Fibroblast of skin of left quadriceps (primary cell): ENCODE measurements around the gene PTGDS.

ENCODE experiments used
- DNase-seq, 2 experiments: peaks; one replicate each; pipeline ENCODE4 v3.0.0-alpha.2; 2013; ENCODE audit warnings: low read depth in 2 of 2

The PTGDS gene

DNA sequence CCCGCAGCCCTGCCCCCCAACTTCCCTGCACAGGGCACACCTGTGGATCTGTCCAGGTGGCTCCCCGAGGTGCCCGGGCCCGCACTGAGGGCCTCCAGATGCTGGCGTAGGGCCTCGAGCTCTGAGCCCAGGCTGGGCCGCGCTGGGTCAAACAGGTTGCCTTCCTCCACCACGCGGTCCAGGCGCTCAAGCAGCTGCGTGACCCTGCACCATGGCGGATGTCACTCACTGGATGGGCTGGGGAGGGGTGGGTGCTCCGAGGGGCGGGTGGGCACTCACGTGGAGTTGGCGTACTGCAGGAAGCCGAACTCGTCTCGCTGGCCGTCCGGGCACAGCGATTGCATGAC lies 45.3 kb downstream of the PTGDS start:
- DNase-seq: no peak

DNA sequence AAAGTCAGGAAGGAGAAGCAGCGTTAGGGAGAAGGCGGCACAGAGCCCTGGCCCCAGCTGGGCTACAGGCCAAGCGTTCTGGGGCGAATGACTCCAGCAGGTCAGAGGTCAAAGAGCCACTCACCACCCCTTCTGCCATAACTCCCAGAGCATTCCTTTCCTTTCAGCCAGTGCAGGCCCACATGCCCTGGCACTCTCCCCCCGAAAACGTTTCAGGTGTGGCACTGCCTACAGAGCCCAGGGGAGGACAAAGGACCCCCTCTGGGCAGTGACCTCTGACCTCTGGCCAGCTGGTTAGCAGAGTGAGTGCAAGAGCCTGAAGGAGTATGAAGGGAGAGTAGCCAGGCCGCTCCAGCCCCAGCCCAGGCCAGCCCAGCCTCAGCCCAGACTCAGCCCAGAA lies 45.9 kb downstream of the PTGDS start:
- DNase-seq: no peak

DNA sequence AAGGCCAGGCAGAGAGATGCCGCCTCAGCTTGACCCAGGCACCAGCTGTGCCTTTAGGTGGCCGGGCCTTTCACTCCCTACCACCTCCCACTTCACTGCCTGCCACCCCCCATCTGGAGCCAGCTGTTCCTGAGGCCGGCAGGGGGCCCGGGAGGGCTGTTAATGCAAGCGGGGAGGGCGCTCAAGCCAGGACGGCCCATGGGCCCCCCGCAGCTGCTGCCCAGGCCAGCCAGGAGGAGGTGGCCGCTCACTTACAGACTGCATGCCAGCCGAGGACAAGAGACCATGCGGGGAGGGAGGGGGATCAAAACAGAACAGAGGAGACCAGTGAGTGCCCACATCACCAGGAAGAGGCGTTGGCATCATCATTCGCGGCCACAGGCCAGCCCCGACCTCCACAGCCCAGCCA lies 46.3 kb downstream of the PTGDS start:
- no peak for DNase-seq

DNA sequence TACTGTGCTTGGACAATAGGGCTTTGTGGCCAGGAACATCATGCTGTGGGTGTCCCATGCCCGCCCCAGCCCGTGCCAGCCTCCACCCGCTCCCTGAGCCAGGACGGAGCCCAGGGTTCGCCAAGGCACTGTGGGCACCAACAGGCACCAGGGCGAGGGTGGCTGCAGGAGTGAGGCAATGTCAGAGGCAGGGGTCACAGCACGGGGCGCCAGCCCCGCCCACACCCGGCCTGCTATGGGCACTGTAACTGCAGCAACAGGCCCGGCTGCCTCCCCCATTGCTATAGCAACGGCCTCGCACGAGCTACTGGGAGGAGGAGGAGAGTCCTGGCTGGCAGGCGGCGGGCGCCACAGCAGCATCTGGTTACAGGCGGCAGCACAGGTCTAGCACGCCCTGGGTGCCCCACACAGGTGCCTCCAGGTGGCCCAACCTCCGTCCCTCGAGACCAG lies 48.2 kb downstream of the PTGDS start:
- no peak for DNase-seq

DNA sequence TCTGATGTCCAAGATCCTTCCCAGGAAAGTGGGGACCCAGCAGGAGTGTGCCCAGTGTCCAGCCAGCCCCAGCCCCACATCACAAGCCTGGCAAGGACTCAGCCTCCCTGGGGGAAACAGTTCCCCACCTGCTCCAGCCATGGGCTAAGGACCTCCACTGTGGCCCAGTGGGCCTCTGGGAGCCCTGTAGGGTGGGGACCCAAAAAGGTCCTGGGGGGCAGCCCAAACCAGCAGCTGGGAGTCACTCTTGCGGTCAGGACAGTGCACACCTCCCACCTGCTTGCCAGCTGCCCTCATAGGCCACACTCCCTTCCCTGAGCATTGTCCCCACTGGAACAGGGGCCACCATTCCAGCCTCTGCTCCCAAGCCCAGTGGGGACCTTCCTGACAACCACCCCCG lies 49.1 kb downstream of the PTGDS start:
- no peak for DNase-seq

DNA sequence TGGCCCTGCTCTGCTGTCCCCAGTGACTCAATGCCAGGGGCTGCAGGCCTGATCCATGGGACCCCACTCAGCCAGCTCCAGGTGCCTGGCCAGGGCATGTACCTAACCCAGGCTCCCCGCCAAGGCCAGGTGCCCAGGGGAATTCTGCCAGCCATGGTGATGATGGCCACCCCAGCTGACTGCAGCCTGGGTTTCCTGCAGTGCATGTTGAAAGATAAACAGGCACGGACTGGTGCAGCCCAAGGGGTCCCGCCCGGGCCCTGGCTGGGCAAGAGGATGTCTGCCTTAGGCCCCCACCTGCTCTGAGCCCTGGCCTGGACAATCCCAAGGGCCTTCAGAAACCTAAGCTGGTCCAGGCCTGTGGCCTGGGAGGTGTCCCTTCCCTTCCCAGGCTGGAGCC lies 49.5 kb downstream of the PTGDS start:
- no peak for DNase-seq

DNA sequence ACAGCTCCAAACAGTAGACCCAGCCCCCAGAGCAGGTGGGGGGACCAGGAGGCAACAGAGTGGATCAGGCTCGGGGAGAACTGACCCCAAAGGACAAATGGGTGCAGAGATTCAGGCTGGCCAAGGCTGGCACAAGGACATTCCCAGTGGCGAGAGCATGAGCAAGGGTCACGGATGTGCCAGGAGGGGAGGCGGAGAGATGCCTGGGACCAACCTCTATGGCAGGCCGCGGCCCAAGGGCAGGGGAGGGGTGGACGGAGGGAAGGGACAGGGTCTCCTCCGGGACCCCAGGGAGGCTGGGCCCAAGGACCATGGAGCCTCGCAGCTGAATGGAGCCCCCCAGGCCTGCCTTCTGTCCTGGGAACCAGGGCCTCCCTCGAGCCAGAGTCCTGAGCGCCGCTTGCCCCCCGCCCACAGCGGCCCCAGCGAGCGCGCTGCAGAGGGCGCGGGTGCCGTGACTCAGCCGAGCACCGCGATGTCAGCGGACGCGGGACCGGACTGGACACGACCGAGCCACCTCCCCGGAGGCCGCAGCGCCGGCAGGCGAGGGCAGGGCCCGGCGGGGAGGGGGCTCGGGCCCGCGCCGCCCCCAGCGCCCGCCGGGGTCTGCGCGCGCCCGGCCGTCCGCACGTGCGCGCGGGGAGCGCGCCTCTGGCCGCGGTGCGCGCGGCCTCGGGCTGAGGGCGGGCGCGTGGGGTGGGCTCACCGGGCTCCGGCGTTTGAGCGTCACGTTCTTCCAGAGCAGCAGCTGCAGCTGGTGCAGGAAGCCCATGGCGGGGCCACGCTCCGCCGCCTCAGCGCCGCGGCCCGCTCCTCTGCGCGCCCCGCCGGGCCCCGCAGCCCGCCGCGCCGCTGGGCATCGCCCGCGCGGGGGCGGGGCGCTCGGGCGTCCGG lies 50.3 kb downstream of the PTGDS start, which contains the start of gene ABCA2:
Gene ABCA2 (minus strand): TSS at position 869 of the 894 bp plus-strand sequence. CDS start 97 bp downstream, at position 772.
- DNase-seq: no peak

DNA sequence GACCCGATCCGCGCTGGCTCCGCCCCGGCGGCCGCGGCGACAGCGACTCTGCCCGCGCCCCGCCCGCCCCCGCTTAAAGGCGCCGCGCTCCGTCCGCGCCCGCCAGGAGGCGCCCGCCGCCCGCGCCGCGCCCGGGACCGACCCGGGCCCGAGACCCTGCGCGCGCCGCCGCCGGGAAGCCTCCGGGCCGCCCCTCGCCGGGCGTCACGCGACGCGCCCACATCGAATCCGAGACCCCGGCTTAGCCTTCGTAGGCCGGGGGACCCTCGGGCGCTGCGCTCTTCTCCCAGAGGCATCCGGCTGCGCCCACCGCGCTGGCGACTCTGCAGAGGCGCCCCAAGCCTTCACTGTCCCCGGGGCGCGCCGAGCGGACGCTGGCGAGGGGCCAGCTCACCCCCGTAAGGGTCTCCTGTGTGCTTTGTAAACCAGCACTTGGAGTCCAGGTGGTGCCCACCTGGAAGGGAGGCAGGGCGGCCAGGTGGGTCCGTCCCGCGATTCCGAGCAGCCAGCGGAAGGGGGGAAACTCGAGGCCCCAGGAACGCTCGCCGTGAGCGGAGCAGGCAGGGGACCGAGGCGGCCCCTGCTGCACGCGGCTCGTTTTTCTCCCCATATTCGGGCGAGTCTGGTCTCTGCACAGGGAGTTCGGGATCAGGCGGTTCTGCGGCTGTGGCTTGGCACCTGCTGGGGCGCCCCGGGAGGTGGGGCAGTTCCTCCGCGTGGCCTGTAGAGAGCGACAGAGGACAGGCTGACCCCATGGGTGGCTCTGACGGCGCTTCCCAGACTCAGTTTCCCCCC lies 51.2 kb downstream of the PTGDS start:
- no peak for DNase-seq

DNA sequence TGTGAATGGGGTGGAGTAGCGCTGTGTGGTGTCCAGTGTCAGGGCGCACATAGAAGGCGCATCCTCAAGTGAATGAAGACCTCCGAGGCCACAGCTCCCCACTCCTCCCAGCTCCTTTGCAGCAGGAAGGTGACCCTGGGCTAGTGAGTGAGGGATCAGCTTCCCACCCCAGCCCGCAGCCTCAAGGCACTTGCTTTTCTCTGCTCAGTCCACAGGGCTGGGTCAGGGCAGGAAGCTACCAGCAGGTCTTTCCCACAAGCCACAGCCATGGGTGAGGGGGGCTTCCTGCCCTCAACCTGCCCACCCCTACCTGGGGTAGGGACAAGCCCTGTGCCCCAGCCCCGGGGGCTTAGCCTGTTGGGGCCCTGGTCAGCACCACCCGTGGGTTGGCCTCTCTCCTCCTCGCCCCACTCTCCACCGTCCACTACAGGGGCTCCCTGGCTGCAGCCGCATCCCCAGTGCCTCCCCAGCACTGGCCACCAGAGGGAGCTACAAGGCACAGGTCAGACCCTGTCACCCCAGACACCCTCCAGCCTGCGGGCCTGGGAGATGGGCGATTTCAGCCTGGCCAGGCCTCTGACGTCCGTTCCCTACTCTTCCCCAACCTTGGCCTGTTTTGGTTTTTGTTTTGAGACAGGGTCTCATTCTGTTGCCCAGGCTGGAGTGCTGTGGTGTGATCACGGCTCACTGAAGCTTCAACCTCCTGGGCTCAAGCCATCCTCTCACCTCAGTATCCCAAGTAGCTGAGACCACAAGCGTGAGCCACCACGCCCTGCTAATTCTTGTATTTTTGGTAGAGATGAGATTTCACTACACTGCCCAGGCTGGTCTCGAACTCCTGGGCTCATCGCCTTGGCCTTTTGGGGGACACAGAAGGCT lies 52.0 kb downstream of the PTGDS start:
- DNase-seq: no peak

DNA sequence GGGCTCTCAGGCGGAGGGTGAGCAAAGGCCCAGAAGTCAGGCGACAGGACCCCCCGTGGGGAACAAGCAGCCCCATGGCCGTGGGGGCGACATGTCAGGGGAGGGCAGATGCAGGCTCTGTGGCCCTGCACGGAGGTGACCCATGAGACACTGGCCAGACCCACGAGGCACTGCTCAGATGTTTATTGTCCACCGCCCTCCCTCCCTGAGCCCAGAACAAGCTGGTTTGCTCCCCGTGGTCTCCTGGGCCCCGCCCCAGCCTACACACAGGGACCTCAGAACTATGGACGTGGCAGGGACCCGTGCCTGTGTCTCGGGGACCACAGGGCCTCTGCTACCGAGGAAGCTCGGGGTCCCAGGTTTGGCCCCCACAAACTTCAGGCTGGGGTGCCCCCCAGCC lies 52.7 kb downstream of the PTGDS start:
- DNase-seq: no peak

DNA sequence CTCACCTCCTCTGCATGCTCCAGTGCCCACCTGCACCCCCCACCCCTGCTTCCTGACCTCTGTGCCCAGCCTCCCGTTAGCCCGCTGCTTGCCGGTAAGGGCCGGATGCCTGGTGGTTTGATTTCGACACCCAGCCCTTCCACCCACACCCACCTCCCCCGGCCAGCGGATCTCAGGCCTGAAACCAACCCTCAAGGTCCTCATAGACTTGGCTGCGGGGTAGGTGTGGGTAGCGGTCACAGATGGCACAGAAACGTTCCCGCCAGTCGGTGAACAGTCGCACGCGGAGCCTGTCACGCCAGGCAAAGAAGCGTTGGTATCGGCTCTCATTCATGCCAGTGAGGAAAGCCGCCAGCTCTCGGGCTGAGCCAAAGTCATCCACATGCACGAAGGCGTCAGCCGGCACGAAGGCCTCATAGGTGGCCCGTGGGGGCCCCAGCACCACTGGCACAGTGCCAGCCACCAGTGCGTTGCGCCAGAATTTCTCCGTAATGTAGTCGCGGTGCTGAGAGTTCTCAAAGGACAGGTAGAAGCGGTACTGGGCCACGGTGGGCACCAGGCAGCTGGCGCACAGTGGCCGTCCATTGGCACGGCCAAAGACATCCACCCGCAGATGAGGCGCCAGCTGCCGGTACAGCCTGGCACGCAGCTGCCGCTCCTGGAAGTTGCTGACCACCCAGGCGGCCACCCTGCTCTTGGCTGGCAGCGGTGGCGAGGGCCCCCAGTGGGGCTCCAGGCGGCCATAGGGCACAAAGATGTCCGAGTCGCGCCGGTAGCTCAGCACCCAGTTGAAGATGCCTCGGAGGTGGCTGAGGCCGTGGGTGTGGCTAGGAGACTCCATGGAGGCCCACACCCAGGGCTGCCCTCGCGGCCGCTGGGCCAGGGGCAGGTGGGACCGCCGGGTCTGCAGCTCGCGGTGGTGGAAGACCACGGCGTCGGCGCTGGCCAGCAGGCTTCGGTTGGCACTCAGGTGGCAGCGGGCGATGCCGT lies 53.5 kb downstream of the PTGDS start:
- no peak for DNase-seq
